GM18870 (cell line): ENCODE data around the gene TWF2.
A peak's percentile ranks its signal among the peaks of the same experiment; 100 is the strongest.
"Not testable (repeated sequence)": the region's sequence is repeated elsewhere in the genome, so short reads cannot be mapped to it uniquely, and the experiment has no call there.

Source experiments
- ATAC-seq: cut with Tn5 transposase; IDR thresholded peaks from one replicate; pipeline ENCODE4 v1.9.1; 2021; ENCODE audit warnings: moderate library complexity; ENCODE audit not compliant: unreplicated experiment

TWF2 gene

GRCh38 chr3:52238761-52239701, at the start of gene TWF2:
Gene TWF2, minus strand, starts transcription at chr3:52239158. Its CDS starts 142 bp downstream, at chr3:52239016.
- ATAC-seq: peak; percentile 48

DNA sequence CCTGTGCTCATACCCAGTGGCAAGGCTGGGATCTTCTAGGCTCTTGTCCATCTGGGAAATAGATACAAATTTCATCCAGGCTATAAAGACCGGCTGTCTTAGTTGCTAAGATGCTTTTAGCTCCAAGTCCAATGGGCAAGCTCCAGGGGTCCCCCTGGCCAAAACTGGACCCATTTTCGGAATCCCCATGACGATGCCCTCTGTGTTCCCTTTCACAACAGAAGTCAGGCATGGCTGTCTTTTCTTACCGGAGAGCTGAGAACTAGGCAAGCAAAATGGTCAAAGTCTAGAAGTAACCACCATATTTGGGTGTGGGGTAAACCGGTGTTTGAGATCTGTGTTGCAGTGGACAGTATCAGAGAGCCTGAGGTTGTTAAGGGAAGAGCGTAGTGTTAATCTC, 49.7 kb upstream of the TWF2 start:
- no peak for ATAC-seq

DNA sequence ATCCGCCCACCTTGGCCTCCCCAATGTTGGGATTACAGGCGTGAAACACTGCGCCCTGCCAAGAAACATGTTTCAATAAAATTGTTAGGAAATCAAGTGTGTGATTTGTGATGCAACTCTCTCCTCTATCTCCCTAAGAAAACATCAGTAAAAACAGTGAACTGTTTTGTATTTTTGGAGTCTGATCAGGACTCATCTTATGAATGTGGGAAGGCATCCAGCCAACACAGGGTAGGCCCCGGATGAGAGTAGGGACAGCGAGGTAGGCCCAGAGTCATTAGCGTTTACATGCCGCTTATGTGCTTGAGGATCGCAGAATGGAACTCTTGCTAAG, 47.8 kb upstream of the TWF2 start:
- ATAC-seq: no peak

DNA sequence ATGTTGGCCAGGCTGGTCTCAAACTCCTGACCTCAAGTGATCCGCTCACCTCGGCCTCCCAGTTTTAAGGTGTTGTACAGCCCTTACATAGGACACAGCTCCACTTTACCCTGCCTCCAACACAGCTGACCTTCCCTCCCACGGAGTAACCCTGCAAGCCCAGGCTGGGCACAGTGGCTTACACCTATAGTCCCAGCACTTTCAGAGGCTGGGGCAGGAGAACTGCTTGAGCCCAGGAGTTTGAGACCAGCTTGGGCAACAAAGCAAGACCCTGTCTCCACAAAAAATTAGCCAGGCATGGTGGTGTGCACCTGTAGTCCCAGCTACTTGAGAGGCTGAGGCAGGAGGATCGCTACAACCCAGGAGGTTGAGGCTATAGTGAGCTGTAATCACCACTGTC, 45.1 kb upstream of the TWF2 start:
- not testable (repeated sequence) for ATAC-seq

GRCh38 chr3:52283306-52283705, 44.3 kb upstream of the TWF2 start:
- ATAC-seq: no peak

- no peak for ATAC-seq
Measured at GRCh38 chr3:52281981-52282801, 43.2 kb upstream of the TWF2 start.

GRCh38 chr3:52280050-52280461, 41.1 kb upstream of the TWF2 start:
- ATAC-seq: no peak

GRCh38 chr3:52279596-52279995, 40.6 kb upstream of the TWF2 start:
- ATAC-seq: no peak

- ATAC-seq: peak; percentile 52
Measured at GRCh38 chr3:52278510-52279069, 39.6 kb upstream of the TWF2 start, which contains the start of gene WDR82. Gene WDR82, minus strand, starts transcription at chr3:52278649. Its CDS starts 288 bp downstream, at chr3:52278361.

DNA sequence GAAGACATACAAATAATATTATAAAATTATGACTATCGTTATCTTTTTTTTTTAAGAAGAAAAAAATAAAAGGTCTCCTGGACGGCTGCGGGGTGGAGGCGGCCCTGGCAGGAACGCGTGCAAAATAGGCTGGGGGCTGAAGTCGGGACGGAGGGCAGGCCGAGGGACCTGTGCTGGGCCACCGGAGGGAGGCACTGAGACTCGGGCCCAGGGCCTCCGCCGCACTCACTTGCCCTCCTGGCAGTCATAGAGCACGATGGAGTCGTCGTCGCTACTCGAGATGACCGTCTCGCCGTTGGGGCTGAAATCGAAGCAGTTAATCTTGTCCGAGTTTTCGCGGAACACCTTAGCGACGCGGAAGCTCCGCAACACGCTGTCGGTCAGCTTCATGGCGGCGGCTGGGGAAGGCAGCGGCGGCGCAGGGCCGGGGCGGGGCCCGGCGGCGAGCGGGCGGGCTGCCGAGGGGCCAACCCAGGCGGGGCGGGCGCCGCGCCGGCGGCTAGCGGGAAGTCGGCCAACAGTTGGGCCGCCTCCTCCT, 39.1 kb upstream of the TWF2 start:
- ATAC-seq: peak; percentile 52

DNA sequence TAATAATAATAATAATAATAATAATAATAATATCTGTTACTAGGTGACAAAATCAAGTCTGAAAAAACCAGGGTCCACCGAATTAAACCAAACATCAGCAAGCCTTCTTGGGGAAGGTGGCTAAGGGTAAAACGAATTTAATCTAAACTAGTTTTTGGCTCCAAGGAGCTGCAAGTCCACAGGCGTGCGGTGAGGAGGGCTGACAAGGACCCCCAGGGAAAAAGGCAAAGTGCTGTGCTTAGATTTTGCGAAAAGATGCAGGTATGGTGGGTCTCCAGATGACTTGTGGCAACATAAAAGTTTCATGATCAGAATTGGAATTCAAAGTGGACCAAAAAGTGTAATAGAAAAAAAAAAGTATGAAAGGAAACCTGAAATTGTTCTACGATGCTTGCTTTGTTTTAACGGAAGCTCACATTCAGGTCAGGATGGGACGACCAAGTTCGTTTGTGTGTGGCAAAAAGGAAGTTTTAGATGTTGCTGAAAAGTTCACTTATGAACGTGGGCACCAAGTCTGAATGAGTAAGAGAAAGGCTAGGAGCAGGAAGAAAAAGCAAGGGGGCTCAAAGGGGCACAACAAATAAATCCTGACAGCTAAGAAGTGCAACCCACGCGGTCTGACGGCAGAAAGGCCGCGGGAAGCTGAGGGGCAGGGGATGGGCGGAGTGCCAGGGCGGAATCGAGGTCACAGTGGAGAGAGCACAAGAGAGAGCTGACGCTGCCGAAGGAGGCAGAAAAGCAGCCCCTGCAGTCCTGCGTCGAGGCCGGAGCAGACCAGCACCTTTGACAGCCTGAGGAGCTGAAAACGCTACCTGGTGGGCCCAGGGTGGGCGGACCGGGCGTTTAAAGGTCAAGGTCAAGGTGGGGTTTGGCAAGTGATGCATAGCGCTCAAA, 38.4 kb upstream of the TWF2 start:
- ATAC-seq: no peak

DNA sequence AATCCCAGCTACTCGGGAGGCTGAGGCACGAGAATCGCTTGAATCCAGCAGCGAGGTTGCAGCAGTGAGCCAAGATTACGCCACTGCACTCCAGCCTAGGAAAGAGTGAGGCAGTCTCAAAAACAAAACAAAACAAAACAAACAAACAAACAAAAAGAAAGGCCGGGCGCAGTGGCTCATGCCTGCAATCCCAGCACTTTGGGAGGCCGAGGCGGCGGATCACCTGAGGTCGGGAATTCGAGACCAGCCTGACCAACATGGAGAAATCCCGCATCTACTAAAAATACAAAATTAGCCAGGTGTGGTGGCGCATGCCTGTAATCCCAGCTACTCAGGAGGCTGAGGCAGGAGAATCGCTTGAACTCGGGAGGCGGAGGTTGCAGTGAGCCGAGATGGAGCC, 35.8 kb upstream of the TWF2 start:
- ATAC-seq: not testable (repeated sequence)

- no peak for ATAC-seq
Measured at GRCh38 chr3:52272831-52273230, 33.9 kb upstream of the TWF2 start.

DNA sequence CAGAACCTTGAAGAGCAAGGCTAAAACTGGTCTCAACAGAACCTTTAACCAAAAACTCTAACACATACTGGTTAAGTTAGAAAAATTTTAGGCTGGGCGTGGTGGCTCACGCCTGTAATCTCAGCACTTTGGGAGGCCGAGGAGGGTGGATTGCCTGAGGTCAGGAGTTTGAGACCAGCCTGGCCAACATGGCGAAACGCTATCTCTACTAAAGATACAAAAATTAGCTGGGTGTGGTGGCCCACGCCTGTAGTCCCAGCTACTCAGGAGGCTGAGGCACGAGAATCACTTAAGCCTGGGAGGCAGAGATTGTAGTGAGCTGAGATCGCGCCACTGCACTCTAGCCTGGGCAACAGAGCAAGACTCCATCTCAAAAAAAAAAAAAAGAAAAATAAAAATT, 33.2 kb upstream of the TWF2 start:
- ATAC-seq: not testable (repeated sequence)

DNA sequence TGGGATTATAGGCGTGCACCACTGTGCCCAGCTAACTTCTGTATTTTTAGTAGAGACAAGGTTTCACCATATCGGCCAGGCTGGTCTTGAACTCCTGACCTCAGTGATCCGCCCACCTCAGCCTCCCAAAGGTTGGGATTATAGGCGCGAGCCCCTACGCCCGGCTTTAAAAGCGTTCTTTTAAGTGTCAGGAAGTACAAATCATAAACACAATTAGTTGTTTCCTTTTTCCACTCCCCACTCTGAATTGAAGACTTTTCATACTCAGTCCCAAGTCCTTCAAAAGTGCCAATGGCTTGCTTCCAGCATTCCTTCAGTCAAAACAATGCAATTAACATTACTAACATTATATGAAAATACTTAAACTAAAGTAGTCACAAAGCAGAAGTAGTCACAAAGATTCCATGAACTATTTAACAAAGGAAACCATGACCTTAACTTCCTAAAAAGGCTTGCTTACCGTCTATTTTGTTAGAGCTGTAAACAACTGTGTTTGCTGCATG, 31.3 kb upstream of the TWF2 start:
- no peak for ATAC-seq

DNA sequence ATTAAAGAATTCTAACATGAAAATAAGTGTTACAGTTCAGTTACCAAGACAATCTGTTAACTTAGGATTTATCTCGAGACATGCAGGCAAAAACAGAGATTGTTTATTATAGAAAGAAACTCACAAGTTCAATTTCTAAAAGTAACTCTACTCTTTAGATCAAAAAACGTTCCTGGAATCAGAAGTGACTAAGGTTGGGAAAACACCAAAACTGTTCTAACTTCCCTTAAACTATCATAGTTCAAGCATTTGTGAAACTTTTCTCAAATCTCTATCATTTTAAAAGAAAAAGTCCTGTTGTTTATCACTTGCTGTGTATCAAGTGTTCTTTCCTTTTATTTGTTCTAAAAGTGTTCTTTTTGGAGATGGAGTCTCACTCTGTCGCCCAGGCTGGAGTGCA, 30.8 kb upstream of the TWF2 start:
- ATAC-seq: no peak

GRCh38 chr3:52268036-52268435, 29.1 kb upstream of the TWF2 start:
- ATAC-seq: no peak

GRCh38 chr3:52265387-52265786, 26.4 kb upstream of the TWF2 start:
- ATAC-seq: no peak

DNA sequence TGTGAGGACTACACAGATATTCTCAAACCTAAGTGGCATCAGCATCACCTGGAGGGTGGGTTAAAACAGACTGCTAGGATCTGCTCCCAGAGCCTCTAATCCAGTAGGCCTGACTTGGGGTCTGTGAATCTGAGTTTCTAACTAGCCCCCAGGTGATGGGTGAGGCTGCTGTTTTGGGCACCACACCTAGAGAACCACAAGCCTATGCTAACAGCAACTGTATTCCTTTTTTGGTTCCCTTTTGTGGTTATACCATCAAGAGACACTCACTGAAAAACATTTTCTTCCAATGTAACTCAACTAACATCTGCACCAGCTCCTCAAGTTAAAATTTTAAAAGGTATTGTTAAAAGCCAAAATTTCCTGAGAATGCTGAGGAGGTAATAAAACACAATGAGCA, 23.5 kb upstream of the TWF2 start:
- no peak for ATAC-seq

- ATAC-seq: no peak
Measured at GRCh38 chr3:52259448-52259847, 20.5 kb upstream of the TWF2 start.
